GM21723 (cell line): Measurements from ENCODE around the gene RCL1.

Source experiments
- ATAC-seq: cut with Tn5 transposase; IDR thresholded peaks from one replicate; pipeline ENCODE4 v1.9.1; 2021; ENCODE audit warnings: mild to moderate bottlenecking, moderate library complexity; ENCODE audit not compliant: unreplicated experiment

The RCL1 gene

GRCh38 chr9:4805191-4805918 is 12.6 kb downstream of the RCL1 start:
- ATAC-seq, result no peak

GRCh38 chr9:4810565-4810964 is 17.8 kb downstream of the RCL1 start:
- ATAC-seq, result no peak

- no peak for ATAC-seq
Measured at GRCh38 chr9:4811824-4812223, 19.1 kb downstream of the RCL1 start.

GRCh38 chr9:4812858-4813257 is 20.1 kb downstream of the RCL1 start:
- no peak for ATAC-seq

GRCh38 chr9:4814913-4815312 is 22.2 kb downstream of the RCL1 start:
- peak; percentile 60 for ATAC-seq

- ATAC-seq, result peak; percentile 47
Measured at GRCh38 chr9:4815381-4815956, 22.7 kb downstream of the RCL1 start.

GRCh38 chr9:4820168-4820567 is 27.4 kb downstream of the RCL1 start:
- no peak for ATAC-seq

GRCh38 chr9:4821133-4821532 is 28.4 kb downstream of the RCL1 start:
- ATAC-seq, result no peak

- ATAC-seq, result no peak
Measured at GRCh38 chr9:4822057-4822456, 29.3 kb downstream of the RCL1 start.

- no peak for ATAC-seq
Measured at GRCh38 chr9:4826417-4827166, 33.8 kb downstream of the RCL1 start.

- no peak for ATAC-seq
Measured at GRCh38 chr9:4827224-4827623, 34.5 kb downstream of the RCL1 start.

GRCh38 chr9:4828761-4829160 is 36.0 kb downstream of the RCL1 start:
- ATAC-seq, result no peak

GRCh38 chr9:4829969-4830368 is 37.2 kb downstream of the RCL1 start:
- ATAC-seq, result no peak

- no peak for ATAC-seq
Measured at GRCh38 chr9:4830699-4831098, 38.0 kb downstream of the RCL1 start.

- ATAC-seq, result no peak
Measured at GRCh38 chr9:4831119-4831518, 38.4 kb downstream of the RCL1 start.

GRCh38 chr9:4831944-4832343 is 39.2 kb downstream of the RCL1 start:
- no peak for ATAC-seq

GRCh38 chr9:4832786-4833579 is 40.2 kb downstream of the RCL1 start:
- ATAC-seq, result no peak

- ATAC-seq, result no peak
Measured at GRCh38 chr9:4833781-4834560, 41.2 kb downstream of the RCL1 start.

- ATAC-seq, result no peak
Measured at GRCh38 chr9:4836676-4837075, 43.9 kb downstream of the RCL1 start.
